GM12864 (cell line): ENCODE measurements around the gene MED12L.
A peak's percentile ranks its signal among the peaks of the same experiment; 100 is the strongest.

Experiments used
- DNase-seq: peaks from one replicate; pipeline ENCODE4 v3.0.0-alpha.2; 2011; ENCODE audit warnings: low read depth
- H3K4me3 ChIP-seq: 2 replicates; pipeline ENCODE4 v1.5.1; 2011; ENCODE audit warnings: mild to moderate bottlenecking, low read depth, low read length, control low read depth
- CTCF ChIP-seq: IDR thresholded peaks from 2 replicates; pipeline ENCODE4 v1.5.1; 2011; ENCODE audit warnings: low read depth, mild to moderate bottlenecking, moderate library complexity, low read length, control low read depth, inconsistent platforms; ENCODE audit errors: missing control alignments

MED12L gene

DNA sequence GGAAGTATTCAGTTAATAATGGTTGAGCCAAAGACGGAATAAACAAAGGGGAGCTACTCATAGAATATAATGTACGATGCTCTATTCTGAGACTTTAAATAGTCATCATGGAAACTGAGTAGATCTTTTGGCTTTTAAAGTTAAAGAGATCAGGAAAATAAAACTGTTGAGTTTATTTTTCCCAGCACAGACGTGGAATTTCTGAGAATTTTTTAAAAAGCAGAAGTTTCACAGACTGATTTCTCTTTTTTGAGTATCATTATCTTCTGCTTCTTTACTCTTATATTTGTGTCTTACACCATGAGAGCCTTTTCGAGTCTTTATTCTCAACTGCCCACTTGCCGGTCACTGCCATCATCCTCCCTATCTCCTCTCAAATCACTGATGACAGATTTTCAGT, 179.7 kb downstream of the MED12L start:
- no peak for DNase-seq
- no peak for TF ChIP-seq CTCF
- H3K4me3 ChIP-seq, result no peak overlapping the region

- peak; percentile 77 for DNase-seq
- H3K4me3 ChIP-seq, result no peak overlapping the region
- TF ChIP-seq CTCF, result no peak
Measured at GRCh38 chr3:151265866-151266265, 180.4 kb downstream of the MED12L start.

- no peak for TF ChIP-seq CTCF
- H3K4me3 ChIP-seq, result no peak overlapping the region
- DNase-seq, result no peak
Measured at GRCh38 chr3:151267066-151267465, 181.6 kb downstream of the MED12L start.

- no peak for TF ChIP-seq CTCF
- H3K4me3 ChIP-seq, result no peak overlapping the region
- DNase-seq, result peak; percentile 64
Measured at GRCh38 chr3:151268267-151269235, 183.1 kb downstream of the MED12L start.

GRCh38 chr3:151269631-151270030, 184.2 kb downstream of the MED12L start:
- no peak for DNase-seq
- H3K4me3 ChIP-seq, result no peak overlapping the region
- no peak for TF ChIP-seq CTCF

DNA sequence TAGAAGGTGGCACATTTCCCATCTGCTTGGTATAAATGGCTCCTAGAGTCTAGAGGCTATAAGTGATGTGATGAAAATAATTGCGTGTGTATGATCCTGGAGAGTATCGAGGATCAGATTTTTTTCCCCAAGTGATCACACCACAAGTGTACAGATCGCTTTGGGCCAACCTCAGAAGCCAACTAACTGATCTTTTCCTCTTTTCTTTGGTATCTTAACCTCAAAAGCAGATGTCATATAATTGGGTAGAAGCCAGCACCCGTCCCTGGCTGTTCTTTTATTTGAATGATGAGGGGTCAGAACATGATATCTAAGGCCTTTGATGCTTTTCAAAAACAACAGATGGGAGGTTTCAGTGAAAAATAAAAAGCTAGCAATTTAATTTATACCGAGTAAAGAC, 189.6 kb downstream of the MED12L start:
- no peak for TF ChIP-seq CTCF
- H3K4me3 ChIP-seq, result no peak overlapping the region
- DNase-seq, result no peak
